Activated CD8-positive, alpha-beta memory T cell treated with anti-CD3 and anti-CD28 coated beads for 1 hour (primary cell): ENCODE measurements around the gene LRRC37A3.
"Not testable (repeated sequence)": the region's sequence is repeated elsewhere in the genome, so short reads cannot be mapped to it uniquely, and the experiment has no call there.

Experiments
- DNase-seq, 2 donors: peaks; one replicate each; pipeline ENCODE4 v3.0.0-alpha.2; 2020; ENCODE audit warnings: low read depth in 1 of 2; ENCODE audit errors: extremely low read depth in 1 of 2

The LRRC37A3 gene

GRCh38 chr17:64927444-64927843 lies 8.2 kb upstream of the LRRC37A3 start:
- DNase-seq = peak in 1 of 2 donors; percentile 34

GRCh38 chr17:64926430-64926829 lies 7.2 kb upstream of the LRRC37A3 start:
- DNase-seq = not testable (repeated sequence)

- DNase-seq = not testable (repeated sequence)
Observed at GRCh38 chr17:64925244-64925643, 6.0 kb upstream of the LRRC37A3 start.

GRCh38 chr17:64923051-64923568 lies 3.8 kb upstream of the LRRC37A3 start:
- DNase-seq = not testable (repeated sequence)

- no peak for DNase-seq
Observed at GRCh38 chr17:64920419-64921172, 1.3 kb upstream of the LRRC37A3 start.

GRCh38 chr17:64920026-64920418 lies 744 bp upstream of the LRRC37A3 start:
- DNase-seq = no peak

GRCh38 chr17:64918842-64919288 lies 413 bp downstream of the LRRC37A3 start:
- peak in 1 of 2 donors; percentile 24 for DNase-seq

GRCh38 chr17:64917540-64917939 lies 1.7 kb downstream of the LRRC37A3 start:
- not testable (repeated sequence) for DNase-seq

- DNase-seq = not testable (repeated sequence)
Observed at GRCh38 chr17:64915244-64915643, 4.0 kb downstream of the LRRC37A3 start.

- DNase-seq = not testable (repeated sequence)
Observed at GRCh38 chr17:64910191-64910514, 9.1 kb downstream of the LRRC37A3 start.

GRCh38 chr17:64909511-64910190 lies 9.6 kb downstream of the LRRC37A3 start:
- DNase-seq = not testable (repeated sequence)

GRCh38 chr17:64904069-64904468 lies 15.2 kb downstream of the LRRC37A3 start:
- DNase-seq = not testable (repeated sequence)

GRCh38 chr17:64897136-64897535 lies 22.1 kb downstream of the LRRC37A3 start:
- DNase-seq = not testable (repeated sequence)

- not testable (repeated sequence) for DNase-seq
Observed at GRCh38 chr17:64874210-64874609, 45.1 kb downstream of the LRRC37A3 start.

GRCh38 chr17:64847504-64848466 lies 71.5 kb downstream of the LRRC37A3 start:
- peak; percentile 37 to 70 for DNase-seq

GRCh38 chr17:64846892-64847291 lies 72.4 kb downstream of the LRRC37A3 start:
- not testable (repeated sequence) for DNase-seq

GRCh38 chr17:64843918-64844317 lies 75.4 kb downstream of the LRRC37A3 start:
- not testable (repeated sequence) for DNase-seq

GRCh38 chr17:64842900-64843299 lies 76.4 kb downstream of the LRRC37A3 start:
- not testable (repeated sequence) for DNase-seq

- not testable (repeated sequence) for DNase-seq
Observed at GRCh38 chr17:64840960-64841359, 78.3 kb downstream of the LRRC37A3 start.

GRCh38 chr17:64838513-64838912 lies 80.8 kb downstream of the LRRC37A3 start:
- not testable (repeated sequence) for DNase-seq
